IPS DF 6.9 (cell line): ENCODE results near the gene PRKCQ.
A peak's percentile ranks its signal among the peaks of the same experiment; 100 is the strongest.

Source experiments
- DNase-seq: peaks from one replicate; pipeline ENCODE4 v3.0.0-alpha.2; 2013; ENCODE audit warnings: low read depth, low spot score
- H3K27ac ChIP-seq: one replicate; pipeline ENCODE4 v1.5.1; 2013; ENCODE audit warnings: low read length, control low read depth
- H3K27me3 ChIP-seq: 2 replicates; pipeline ENCODE4 v1.6.1; 2013; ENCODE audit warnings: mild to moderate bottlenecking, low read length; ENCODE audit not compliant: control insufficient read depth, insufficient read depth
- H3K36me3 ChIP-seq: 2 replicates; pipeline ENCODE4 v1.6.1; 2013; ENCODE audit warnings: low read length; ENCODE audit not compliant: control insufficient read depth, insufficient read depth
- H3K4me1 ChIP-seq: 2 replicates; pipeline ENCODE4 v1.6.1; 2013; ENCODE audit warnings: low read length; ENCODE audit not compliant: control insufficient read depth, insufficient read depth
- H3K4me3 ChIP-seq: 2 replicates; pipeline ENCODE4 v1.5.1; 2013; ENCODE audit warnings: mild to moderate bottlenecking, low read length
- H3K9me3 ChIP-seq: 2 replicates; pipeline ENCODE4 v1.6.1; 2013; ENCODE audit warnings: low read length, inconsistent platforms; ENCODE audit not compliant: control insufficient read depth, insufficient read depth
- WGBS: extraction: QIAGEN DNeasy Blood & Tissue Kit; methylation state at CpG from one replicate; pipeline ENCODE4 v1.1.7; 2013; ENCODE audit warnings: mixed read lengths, missing lambda C conversion rate; ENCODE audit not compliant: insufficient read length, insufficient coverage; 5-methylcytosine and 5-hydroxymethylcytosine counted together

The PRKCQ gene

DNA sequence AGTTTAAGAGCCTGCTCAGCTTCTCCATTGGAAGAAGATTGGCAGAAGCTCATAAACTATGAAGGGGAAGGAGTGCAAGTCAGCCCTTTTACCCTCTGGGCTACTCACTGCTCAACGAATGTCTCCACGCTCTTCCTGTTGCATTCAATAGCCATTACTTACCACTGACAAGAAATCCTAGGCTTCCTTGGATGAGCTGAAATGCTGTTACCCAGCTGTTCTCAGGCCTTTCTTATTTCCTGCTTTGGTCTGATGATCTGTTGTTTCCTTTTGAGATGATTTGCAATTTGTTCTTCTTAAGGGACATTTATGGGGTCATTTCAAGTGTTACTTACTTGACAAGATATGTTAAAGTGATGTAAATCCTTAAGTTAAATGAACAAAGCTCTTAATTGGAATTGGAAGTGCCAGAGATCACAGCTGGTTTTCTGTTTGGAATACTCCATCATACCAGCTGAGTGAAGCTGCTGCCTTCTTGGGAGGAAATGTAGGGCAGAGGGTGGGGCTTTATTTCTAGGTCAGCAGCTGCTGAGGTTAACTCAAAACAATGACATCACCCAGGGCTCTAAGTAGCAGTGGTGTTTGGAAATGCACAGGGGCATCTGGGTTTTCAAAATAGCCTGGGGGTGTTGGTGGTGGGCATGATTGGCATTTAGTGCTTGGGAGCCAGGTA lies 170.0 kb downstream of the PRKCQ start:
- Histone ChIP-seq H3K27me3 (no peaks in the 10 kb centered on the region), H3K36me3 (no peaks in the 10 kb centered on the region), H3K9me3 (no peaks in the 10 kb centered on the region), H3K27ac (no peak overlapping the region), H3K4me1 (no peaks in the 10 kb centered on the region), H3K4me3 (no peak overlapping the region)
- no CpG with 5 or more reads among the region's 2 CpGs for WGBS
- DNase-seq, result no peak

DNA sequence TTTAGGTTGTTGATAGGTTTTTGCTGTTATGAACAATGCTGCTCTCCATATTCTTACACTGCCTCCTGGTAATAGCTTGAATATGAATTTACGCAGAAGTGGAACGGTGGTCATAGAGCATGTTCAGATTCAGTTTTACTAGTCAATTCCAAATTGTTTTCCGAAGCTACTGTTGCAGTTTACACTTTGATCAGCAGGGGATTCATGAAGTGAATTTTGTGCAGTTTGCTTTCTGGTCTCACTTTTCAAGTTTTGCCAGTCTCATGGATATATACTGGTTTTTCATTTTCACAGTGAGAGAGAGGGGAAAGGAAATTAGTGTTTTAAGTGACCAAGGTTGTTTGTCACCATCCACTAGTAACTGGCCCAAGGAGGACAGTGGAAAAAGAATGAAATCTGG lies 171.3 kb downstream of the PRKCQ start:
- DNase-seq, result no peak

DNA sequence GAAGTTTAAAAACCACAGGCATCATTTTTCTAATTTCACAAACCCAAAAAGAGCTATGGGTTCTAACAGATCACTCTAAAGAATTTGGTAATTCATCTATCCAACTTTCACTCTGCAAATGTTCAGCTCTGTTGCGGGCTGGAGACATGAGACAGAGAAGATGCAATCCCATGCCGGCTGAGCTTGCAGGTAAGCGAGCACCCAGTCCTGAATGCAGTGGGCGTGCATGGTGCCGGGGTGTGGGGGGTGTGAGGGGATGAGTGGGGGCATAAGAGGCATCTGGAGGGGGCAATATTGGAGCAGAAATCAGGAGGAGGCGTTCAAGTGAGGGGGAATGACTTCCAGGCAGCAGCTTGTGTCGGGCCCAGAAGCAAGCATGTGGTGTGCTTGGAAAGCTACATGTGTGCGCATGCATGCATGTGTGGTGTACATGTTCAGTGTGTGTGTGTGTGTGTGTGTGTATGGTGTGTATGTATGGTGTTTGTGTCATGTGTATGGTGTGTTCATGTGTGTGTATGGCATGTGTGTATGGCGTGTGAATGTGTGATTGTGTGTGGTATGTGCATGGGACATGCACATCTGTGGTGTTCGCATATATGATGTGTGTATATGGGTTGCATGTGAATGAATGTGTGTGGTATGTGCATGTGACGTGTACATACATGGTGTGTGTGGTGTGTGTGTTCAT lies 172.9 kb downstream of the PRKCQ start:
- WGBS, result no CpG with 5 or more reads among the region's 11 CpGs
- no peak overlapping the region for H3K27ac ChIP-seq
- H3K4me3 ChIP-seq, result no peak overlapping the region
- H3K4me1 ChIP-seq, result no peaks in the 10 kb centered on the region
- H3K27me3 ChIP-seq, result no peaks in the 10 kb centered on the region
- no peak for DNase-seq
- no peaks in the 10 kb centered on the region for H3K9me3 ChIP-seq
- no peaks in the 10 kb centered on the region for H3K36me3 ChIP-seq

More for the DNA sequence above, 171.3 kb downstream of the PRKCQ start:
- no peaks in the 10 kb centered on the region for H3K4me1 ChIP-seq
- H3K27ac ChIP-seq, result no peak overlapping the region
- no peaks in the 10 kb centered on the region for H3K9me3 ChIP-seq
- no CpG with 5 or more reads among the region's 3 CpGs for WGBS
- H3K4me3 ChIP-seq, result no peak overlapping the region
- no peaks in the 10 kb centered on the region for H3K27me3 ChIP-seq
- no peaks in the 10 kb centered on the region for H3K36me3 ChIP-seq

DNA sequence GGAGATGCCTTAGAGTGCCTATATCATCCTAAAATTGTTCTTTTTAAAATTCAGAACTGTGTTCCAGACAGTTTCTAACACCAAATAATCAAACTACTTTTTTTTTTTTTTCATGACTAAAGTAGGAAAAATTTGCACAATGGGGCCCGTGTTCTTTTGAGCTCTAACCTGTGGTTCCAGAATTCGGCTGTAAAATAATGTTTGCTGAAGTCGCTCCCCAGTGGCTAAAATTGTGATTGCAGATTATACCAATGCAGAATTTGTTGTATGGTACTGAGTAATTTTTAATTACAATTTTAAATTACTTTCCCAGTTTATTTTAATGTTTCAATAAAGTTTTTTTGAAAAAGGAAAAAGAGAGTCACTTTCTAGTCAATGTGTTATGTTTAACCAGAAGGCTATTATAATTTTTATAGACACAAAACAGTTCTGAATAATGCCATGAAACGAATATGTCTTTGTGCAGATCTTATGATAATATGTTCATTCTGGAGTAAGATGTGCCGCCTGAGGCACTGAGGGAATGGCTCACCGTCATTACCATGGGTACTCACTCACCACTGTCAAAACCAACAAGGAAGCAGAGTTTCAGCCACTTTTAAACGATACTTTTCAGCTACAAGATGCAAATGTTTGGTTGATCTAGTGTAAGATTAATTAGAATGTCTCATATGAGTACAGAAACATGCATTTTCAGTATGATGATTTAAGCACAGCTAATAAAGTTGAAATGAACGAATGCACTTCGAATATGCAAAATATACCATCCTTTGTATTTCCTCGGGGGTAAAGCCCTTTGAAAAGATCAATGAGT lies 173.6 kb downstream of the PRKCQ start:
- H3K27me3 ChIP-seq, result no peaks in the 10 kb centered on the region
- no peak overlapping the region for H3K27ac ChIP-seq
- H3K36me3 ChIP-seq, result no peaks in the 10 kb centered on the region
- no peaks in the 10 kb centered on the region for H3K9me3 ChIP-seq
- H3K4me1 ChIP-seq, result no peaks in the 10 kb centered on the region
- no peak overlapping the region for H3K4me3 ChIP-seq
- no CpG with 5 or more reads among the region's 10 CpGs for WGBS
- no peak for DNase-seq

DNA sequence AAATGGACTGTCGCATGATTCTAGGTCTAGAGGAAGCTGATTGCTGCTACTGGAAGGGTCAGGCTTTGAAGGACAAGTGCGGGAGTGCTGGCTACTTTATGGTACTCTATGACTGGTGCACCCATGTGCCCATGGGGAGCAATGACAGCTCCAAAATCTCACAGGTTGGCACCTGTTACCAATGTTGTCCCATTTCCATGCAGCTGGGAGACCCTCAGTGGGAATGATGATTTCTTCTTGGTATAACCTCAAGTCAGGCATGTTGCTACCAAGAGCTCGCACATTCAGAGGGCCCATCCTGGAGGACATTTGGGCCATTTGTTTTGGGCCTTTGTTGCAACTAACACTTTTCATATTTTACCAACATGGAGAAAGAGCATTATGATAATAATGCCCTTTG lies 174.4 kb downstream of the PRKCQ start:
- no peaks in the 10 kb centered on the region for H3K27me3 ChIP-seq
- H3K4me3 ChIP-seq, result no peak overlapping the region
- H3K36me3 ChIP-seq, result no peaks in the 10 kb centered on the region
- no peaks in the 10 kb centered on the region for H3K4me1 ChIP-seq
- no CpG with 5 or more reads among the region's 3 CpGs for WGBS
- no peak for DNase-seq
- no peak overlapping the region for H3K27ac ChIP-seq
- H3K9me3 ChIP-seq, result no peaks in the 10 kb centered on the region

DNA sequence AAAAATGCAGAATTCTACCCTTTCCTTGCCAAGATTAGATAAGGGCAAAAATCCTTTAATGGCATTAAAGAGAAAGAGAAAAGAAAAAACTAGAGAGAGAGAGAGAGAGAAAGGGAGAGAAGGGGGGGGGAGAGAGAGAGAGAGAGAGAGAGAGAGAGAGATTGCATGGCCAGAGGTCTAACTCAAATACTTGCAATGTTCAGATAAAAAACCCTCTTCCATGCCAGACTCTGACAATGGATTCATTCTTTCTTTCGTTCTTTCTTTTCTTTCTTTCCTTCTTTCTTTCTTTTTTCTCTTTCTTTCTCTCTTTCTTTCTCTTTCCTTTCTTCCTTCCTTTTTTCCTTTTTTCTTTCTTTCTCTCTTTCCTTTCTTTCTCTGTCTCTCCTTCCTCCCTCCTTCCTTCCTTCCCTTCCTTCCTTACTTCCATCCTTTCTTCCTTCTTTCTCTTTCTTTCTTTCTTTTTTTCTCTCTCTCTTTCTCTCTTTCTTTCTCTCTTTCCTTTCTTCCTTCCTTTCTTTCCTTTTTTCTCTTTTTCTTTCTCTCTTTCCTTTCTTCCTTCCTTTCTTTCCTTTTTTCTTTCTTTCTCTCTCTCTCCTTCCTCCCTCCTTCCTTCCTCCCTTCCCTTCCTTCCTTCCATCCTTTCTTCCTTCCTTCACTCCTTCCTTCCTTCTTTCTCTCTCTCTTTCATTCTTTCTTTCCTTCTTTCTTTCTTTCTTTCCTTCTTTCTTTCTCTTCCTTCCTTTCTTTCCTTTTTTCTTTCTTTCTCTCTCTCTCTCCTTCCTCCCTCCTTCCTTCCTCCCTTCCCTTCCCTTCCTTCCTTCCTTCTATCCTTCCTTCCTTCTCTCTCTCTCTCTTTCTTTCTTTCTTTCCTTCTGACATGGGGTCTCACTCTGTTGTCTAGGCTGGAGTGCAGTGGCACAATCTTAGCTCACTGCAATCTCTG lies 175.7 kb downstream of the PRKCQ start:
- DNase-seq, result no peak
- WGBS, result no CpG with 5 or more reads among the region's 1 CpG
- H3K9me3 ChIP-seq, result no peaks in the 10 kb centered on the region
- H3K4me3 ChIP-seq, result no peak overlapping the region
- no peaks in the 10 kb centered on the region; the same call in 1 of the 2 replicates for H3K4me1 ChIP-seq
- H3K36me3 ChIP-seq, result no peaks in the 10 kb centered on the region
- no peak overlapping the region for H3K27ac ChIP-seq
- no peaks in the 10 kb centered on the region for H3K27me3 ChIP-seq

DNA sequence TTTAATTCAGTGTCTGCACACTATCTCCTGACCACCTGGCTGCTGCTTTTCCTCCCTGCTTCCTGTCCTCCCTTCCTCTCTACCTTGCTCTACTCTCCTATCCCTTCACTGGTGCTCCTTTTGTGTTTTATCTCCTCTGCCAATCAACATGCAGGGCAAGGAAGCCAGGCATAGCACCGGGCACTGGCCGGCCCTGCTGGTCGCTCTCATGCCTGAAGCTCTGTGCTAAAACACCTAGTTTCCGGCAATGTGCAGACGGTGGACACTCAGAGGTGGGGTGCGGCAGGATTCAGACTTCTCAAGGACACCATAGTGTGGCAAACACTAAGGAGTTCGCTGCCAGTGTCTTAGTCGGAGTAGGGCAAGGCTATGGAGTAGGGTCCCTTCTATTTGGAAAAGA lies 177.1 kb downstream of the PRKCQ start:
- Histone ChIP-seq H3K4me3 (no peak overlapping the region), H3K9me3 (no peaks in the 10 kb centered on the region), H3K4me1 (no peaks in the 10 kb centered on the region; the same call in 1 of the 2 replicates), H3K27ac (no peak overlapping the region), H3K27me3 (no peaks in the 10 kb centered on the region), H3K36me3 (no peaks in the 10 kb centered on the region)
- WGBS, result no CpG with 5 or more reads among the region's 8 CpGs
- DNase-seq, result no peak

DNA sequence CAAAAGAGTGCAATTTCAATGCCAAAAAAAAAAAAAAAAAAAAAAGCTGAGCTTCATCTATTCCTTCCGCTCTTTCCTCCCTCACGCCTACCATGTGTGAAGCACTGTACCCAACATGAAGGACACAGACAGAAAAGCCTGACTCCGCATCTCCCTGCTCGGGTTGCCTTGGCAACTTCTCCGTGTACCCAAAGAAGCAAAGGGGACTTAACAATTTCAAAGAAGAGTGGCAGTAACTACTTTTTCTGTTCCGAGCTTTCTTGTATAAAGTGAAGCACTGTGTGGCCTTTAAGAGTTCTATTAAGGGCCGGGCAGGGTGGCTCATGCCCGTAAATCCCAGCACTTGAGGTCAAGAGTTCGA lies 177.7 kb downstream of the PRKCQ start:
- no peak for DNase-seq
- no peaks in the 10 kb centered on the region for H3K27me3 ChIP-seq
- H3K4me3 ChIP-seq, result no peak overlapping the region
- H3K36me3 ChIP-seq, result no peaks in the 10 kb centered on the region
- no CpG with 5 or more reads among the region's 9 CpGs for WGBS
- H3K27ac ChIP-seq, result no peak overlapping the region
- no peaks in the 10 kb centered on the region for H3K9me3 ChIP-seq
- H3K4me1 ChIP-seq, result no peaks in the 10 kb centered on the region; the same call in 1 of the 2 replicates

DNA sequence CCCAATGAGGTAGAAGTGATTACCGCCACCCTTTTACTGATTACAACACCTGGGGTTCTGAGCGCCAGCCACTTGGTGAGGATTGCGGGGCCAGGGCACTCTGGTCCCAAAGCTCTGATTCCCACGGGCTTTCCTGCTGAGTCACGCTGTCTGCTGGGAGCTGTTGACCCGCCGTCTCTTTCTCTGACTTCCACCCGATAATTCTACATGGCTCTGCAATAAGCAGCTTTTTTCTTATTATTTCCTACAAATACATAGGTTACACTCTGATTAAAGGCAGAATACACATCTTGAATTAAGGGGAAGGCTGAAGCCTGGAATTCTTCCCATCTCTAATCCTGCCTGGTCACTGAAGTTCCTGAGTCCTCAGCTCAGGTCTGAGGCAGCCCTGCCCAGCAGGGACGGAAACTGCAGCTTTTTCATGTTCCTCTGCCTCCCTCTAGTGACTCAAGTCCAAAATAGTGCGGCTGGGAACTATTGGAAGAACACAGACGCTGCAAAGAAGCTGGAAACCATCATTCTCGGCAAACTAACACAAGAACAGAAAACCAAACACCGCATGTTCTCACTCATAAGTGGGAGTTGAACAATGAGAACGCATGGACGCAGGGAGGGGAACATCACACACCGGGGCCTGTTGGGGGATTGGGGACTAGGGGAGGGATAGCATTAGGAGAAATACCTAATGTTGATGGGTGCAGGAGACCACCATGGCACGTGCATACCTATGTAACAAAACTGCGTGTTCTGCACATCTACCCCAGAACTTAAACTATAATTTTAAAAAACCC lies 178.3 kb downstream of the PRKCQ start:
- Histone ChIP-seq H3K4me3 (no peak overlapping the region), H3K27ac (no peak overlapping the region), H3K4me1 (no peaks in the 10 kb centered on the region; the same call in 1 of the 2 replicates), H3K36me3 (no peaks in the 10 kb centered on the region), H3K9me3 (no peaks in the 10 kb centered on the region), H3K27me3 (no peaks in the 10 kb centered on the region)
- DNase-seq, result peak; percentile 75
- WGBS, result no CpG with 5 or more reads among the region's 18 CpGs
